HepG2 (cell line): ENCODE measurements around the gene YKT6. TPM values are rescaled to one million over a fixed set of nuclear protein-coding genes. Genes with fewer than 3 reads are reported as not detected.

ENCODE experiments used
- ATAC-seq: fragments of 200-7000 bp; cut with Tn5 transposase; 3 replicates; pipeline ENCODE4 v1.9.1; 2020; ENCODE audit warnings: mild to moderate bottlenecking, moderate library complexity
- BruUV-seq: library from RNA; stranded (reverse); fragments of 400-500 nt; replicated peaks from 2 replicates; lab custom pipeline; 2021; lab: Mats Ljungman, UMichigan
- CTCF ChIA-PET: fragments of 300-600 bp; formaldehyde crosslinking; extraction: SDS; loops from one replicate; lab custom pipeline; 2021; ENCODE audit warnings: low total read pairs, inconsistent platforms, low intra/inter-chr PET ratio; lab: Yijun Ruan, JAX
- POLR2A ChIA-PET: fragments of 350-600 bp; sonication (Branson Sonifier 250); formaldehyde crosslinking; loops from one replicate; lab custom pipeline; 2020; ENCODE audit warnings: antibody characterized with exemption, inconsistent platforms; lab: Yijun Ruan, JAX
- DNase-seq: peaks from one replicate; pipeline ENCODE4 v3.0.0-alpha.2; 2015; ENCODE audit warnings: low spot score
- FAIRE-seq: peaks from 3 replicates; lab custom pipeline; 2011; peaks lifted over from hg19 to GRCh38; lab: Jason Lieb, UNC
- H2AFZ ChIP-seq: one replicate; pipeline ENCODE4 v1.6.1; 2011; ENCODE audit warnings: low read length, inconsistent platforms
- H3K27ac ChIP-seq: fragments of 300-600 bp; 3 replicates; pipeline ENCODE4 v1.8.0; 2011; ENCODE audit warnings: mixed run types, mild to moderate bottlenecking, mixed read lengths, low read length, inconsistent platforms; ENCODE audit not compliant: insufficient read depth; ENCODE audit errors: extremely low read length
- H3K27me3 ChIP-seq, 2 experiments: fragments of 200-600 bp in 1 of 2; 2 replicates in 1 of 2; 3 replicates in 1 of 2; pipeline versions ENCODE4 v1.6.0 to v1.8.0; 2011; ENCODE audit warnings: low read length in 2 of 2, mild to moderate bottlenecking in 2 of 2, moderate library complexity in 2 of 2, inconsistent platforms in 1 of 2; ENCODE audit not compliant: insufficient read depth in 2 of 2, control insufficient read depth in 1 of 2
- H3K36me3 ChIP-seq, 2 experiments: fragments of 200-600 bp in 1 of 2; replicated peaks in 1 of 2; 2 replicates in 1 of 2; 3 replicates in 1 of 2; pipeline versions ENCODE4 v1.5.1 to v1.8.0; 2011; ENCODE audit warnings: low read length in 2 of 2, inconsistent platforms in 1 of 2; ENCODE audit not compliant: insufficient read depth in 2 of 2, control insufficient read depth in 1 of 2
- H3K4me1 ChIP-seq: 2 replicates; pipeline ENCODE4 v1.5.1; 2012; ENCODE audit warnings: low read length, inconsistent platforms; ENCODE audit not compliant: insufficient read depth
- H3K4me2 ChIP-seq: 2 replicates; pipeline ENCODE4 v1.6.0; 2011; ENCODE audit warnings: low read depth, low read length, inconsistent platforms
- H3K4me3 ChIP-seq, 3 experiments: fragments of 200-600 bp in 1 of 3; sonication (generic), shearing (Covaris generic) in 1 of 3; replicated peaks in 1 of 3; 2 replicates each; pipeline ENCODE4 v1.5.1; 2011 to 2016; ENCODE audit warnings: low read length in 3 of 3, inconsistent platforms in 2 of 3, low read depth in 2 of 3, mild to moderate bottlenecking in 2 of 3, control low read depth in 1 of 3, mixed read lengths in 1 of 3; ENCODE audit not compliant: insufficient read depth in 1 of 3
- H3K79me2 ChIP-seq: one replicate; pipeline ENCODE4 v1.6.1; 2011; ENCODE audit warnings: low read length, inconsistent platforms; ENCODE audit not compliant: insufficient read depth
- H3K9ac ChIP-seq: 2 replicates; pipeline ENCODE4 v1.6.0; 2011; ENCODE audit warnings: mild to moderate bottlenecking, low read depth, low read length, inconsistent platforms; ENCODE audit not compliant: insufficient read depth
- H3K9me3 ChIP-seq: 2 replicates; pipeline ENCODE4 v1.5.1; 2012; ENCODE audit warnings: mild to moderate bottlenecking, low read length
- H4K20me1 ChIP-seq: 2 replicates; pipeline ENCODE4 v1.6.0; 2011; ENCODE audit warnings: inconsistent platforms, mild to moderate bottlenecking, low read length, moderate library complexity; ENCODE audit not compliant: insufficient read depth
- EHMT2 ChIP-seq: fragments of 200-600 bp; sonication (generic); IDR thresholded peaks from 2 replicates; pipeline ENCODE4 v1.7.0; 2017; ENCODE audit warnings: antibody characterized with exemption, low read depth, low read length, borderline replicate concordance
- ETV5 ChIP-seq: IDR thresholded peaks from 2 replicates; pipeline ENCODE4 v1.6.1; 2018; ENCODE audit warnings: missing biosample characterization, missing genetic modification reagents, inconsistent platforms, borderline replicate concordance
- GATA4 ChIP-seq: sonication (generic); IDR thresholded peaks from 2 replicates; pipeline ENCODE4 v1.6.1; 2016; ENCODE audit warnings: antibody characterized with exemption, low read depth, borderline replicate concordance
- HMG20A ChIP-seq: IDR thresholded peaks from 2 replicates; pipeline ENCODE4 v1.6.1; 2016; ENCODE audit warnings: borderline replicate concordance
- MIER2 ChIP-seq: IDR thresholded peaks from 2 replicates; pipeline ENCODE4 v1.6.1; 2016; ENCODE audit warnings: missing biosample characterization, missing genetic modification reagents
- SMARCC2 ChIP-seq: fragments of 450-650 bp; IDR thresholded peaks from 2 replicates; pipeline ENCODE4 v1.6.1; 2017; ENCODE audit warnings: antibody characterized with exemption, mild to moderate bottlenecking
- XBP1 ChIP-seq: sonication (generic); formaldehyde crosslinking; IDR thresholded peaks from 2 replicates; pipeline ENCODE4 v1.5.0; 2020; ENCODE audit warnings: missing genetic modification reagents
- ZNF674 ChIP-seq: sonication (generic); formaldehyde crosslinking; IDR thresholded peaks from 2 replicates; pipeline ENCODE4 v1.5.0; 2020; ENCODE audit warnings: low read depth, mild to moderate bottlenecking, missing genetic modification reagents
- ZNF768 ChIP-seq: sonication (generic); formaldehyde crosslinking; IDR thresholded peaks from 2 replicates; pipeline ENCODE4 v1.4.0; 2020; ENCODE audit warnings: missing genetic modification reagents
- WGBS: methylation state at CpG from one replicate; pipeline ENCODE4 v1.1.6; 2017; ENCODE audit warnings: low lambda C conversion rate; 5-methylcytosine and 5-hydroxymethylcytosine counted together
- in situ Hi-C: cut with HindIII; loops from 2 replicates; pipeline ENCODE4 v1.10.0; 2017; ENCODE audit warnings: low pct_unique_long_range_greater_than_20kb; ENCODE audit not compliant: extremely low pct_ligation_motif_present
- intact Hi-C: fragments of 100-400 bp; cut with micrococcal nuclease; formaldehyde crosslinking; loops from one replicate; pipeline ENCODE4 v1.10.0; 2022; ENCODE audit not compliant: unreplicated experiment
- polyA plus RNA-seq, 8 experiments: library from polyadenylated mRNA; depleted of rRNA in 3 of 8; stranded (reverse) in 7 of 8; unstranded in 1 of 8; fragments of >200 nt; fragmentation: Illumina TruSeq in 4 of 8; extraction: Trizol in 4 of 8; gene quantifications; 2 replicates each; pipeline versions ENCODE4 v1.2.1 to v1.2.3, GENCODE V29; 2011 to 2016; ENCODE audit warnings: low read depth in 4 of 8, missing spikeins in 1 of 8, mixed read lengths in 1 of 8; ENCODE audit not compliant: insufficient read depth in 1 of 8
- total RNA-seq, 5 experiments: library from RNA; depleted of rRNA; stranded (reverse); fragments of >200 nt; fragmentation: Illumina TruSeq; extraction: Trizol; gene quantifications; 2 replicates each; pipeline ENCODE4 v1.2.3, GENCODE V29; 2016; ENCODE audit warnings: low read depth in 1 of 5
- TF ChIP-seq, protein P1 (sequence below): sonication (generic); formaldehyde crosslinking; conservative IDR thresholded peaks from 2 replicates; pipeline ENCODE4 v1.4.0; 2020; ENCODE audit warnings: missing genetic modification reagents
- TF ChIP-seq, protein P2 (sequence below): sonication (generic); formaldehyde crosslinking; IDR thresholded peaks from 2 replicates; pipeline ENCODE4 v1.4.0; 2020; ENCODE audit warnings: missing genetic modification reagents
- TF ChIP-seq, protein P3 (sequence below): IDR thresholded peaks from 2 replicates; pipeline ENCODE4 v1.6.1; 2016; ENCODE audit warnings: mild to moderate bottlenecking, missing biosample characterization, missing genetic modification reagents
- TF ChIP-seq, protein P4 (sequence below): sonication (generic); formaldehyde crosslinking; IDR thresholded peaks from 2 replicates; pipeline ENCODE4 v1.4.0; 2020; ENCODE audit warnings: missing genetic modification reagents; ENCODE audit errors: not compliant biosample characterization
- TF ChIP-seq, protein P5 (sequence below): sonication (generic); formaldehyde crosslinking; conservative IDR thresholded peaks from 2 replicates; pipeline ENCODE4 v1.8.0; 2022; ENCODE audit warnings: low read depth, missing genetic modification reagents
- TF ChIP-seq, protein P6 (sequence below): sonication (generic); formaldehyde crosslinking; IDR thresholded peaks from 2 replicates; pipeline ENCODE4 v1.8.0; 2022; ENCODE audit warnings: missing genetic modification reagents, mild to moderate bottlenecking, borderline replicate concordance

Gene YKT6
- total and polyA plus RNA-seq, 2 of the 13 experiments (the other 11 are each of a cell fraction or from before 2014, with no cell fraction given): 52.2 to 60.3 TPM

DNA sequence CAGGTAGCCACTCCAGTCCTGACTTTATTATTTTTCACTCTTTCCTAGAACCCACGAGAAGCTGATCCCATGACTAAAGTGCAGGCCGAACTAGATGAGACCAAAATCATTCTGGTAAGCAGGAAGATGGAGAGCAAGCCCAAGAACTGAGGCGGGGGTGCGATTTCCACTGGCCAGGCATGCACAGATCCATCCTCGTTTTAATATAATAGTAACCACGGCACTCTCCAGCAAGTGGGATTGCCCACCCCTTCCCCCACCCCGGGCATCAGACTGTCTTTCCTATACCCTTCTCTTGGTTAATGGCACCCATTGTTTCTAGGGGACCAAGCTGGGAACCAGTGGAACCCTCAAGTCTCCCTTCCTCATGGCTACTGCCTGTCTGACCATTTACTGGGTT lies 7.3 kb downstream of the YKT6 start (continued):
- TF ChIP-seq, protein P1, sequence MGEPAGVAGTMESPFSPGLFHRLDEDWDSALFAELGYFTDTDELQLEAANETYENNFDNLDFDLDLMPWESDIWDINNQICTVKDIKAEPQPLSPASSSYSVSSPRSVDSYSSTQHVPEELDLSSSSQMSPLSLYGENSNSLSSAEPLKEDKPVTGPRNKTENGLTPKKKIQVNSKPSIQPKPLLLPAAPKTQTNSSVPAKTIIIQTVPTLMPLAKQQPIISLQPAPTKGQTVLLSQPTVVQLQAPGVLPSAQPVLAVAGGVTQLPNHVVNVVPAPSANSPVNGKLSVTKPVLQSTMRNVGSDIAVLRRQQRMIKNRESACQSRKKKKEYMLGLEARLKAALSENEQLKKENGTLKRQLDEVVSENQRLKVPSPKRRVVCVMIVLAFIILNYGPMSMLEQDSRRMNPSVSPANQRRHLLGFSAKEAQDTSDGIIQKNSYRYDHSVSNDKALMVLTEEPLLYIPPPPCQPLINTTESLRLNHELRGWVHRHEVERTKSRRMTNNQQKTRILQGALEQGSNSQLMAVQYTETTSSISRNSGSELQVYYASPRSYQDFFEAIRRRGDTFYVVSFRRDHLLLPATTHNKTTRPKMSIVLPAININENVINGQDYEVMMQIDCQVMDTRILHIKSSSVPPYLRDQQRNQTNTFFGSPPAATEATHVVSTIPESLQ: no peak
- TF ChIP-seq, all 625 proteins: peak for 0

DNA sequence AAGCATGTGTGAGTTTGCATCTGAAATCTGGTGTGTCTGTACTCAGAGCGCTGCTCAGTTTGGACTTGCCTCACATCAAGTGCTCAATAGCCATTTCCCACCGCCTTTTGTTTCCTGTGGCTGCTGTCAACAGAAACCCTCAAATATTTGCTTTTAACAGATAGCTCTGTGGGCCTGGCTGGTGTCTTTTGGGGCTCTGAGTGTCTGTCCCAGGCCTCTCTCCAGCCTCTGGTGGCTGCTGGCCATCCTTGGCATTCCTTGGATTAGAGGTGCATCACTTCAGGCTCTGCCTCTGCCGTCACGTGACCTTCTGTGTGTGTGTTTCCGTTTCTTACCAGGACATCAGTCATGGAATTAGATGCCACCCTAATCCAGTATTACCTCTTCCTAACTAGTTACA lies 9.3 kb downstream of the YKT6 start:
- in situ Hi-C loops: no loop called here
- no peaks in the 10 kb centered on the region for H3K79me2 ChIP-seq
- H2AFZ ChIP-seq: no peak overlapping the region
- H3K27ac ChIP-seq: no peak overlapping the region
- H3K4me2 ChIP-seq: no peak overlapping the region
- H3K36me3 ChIP-seq: peaks cover 28 to 71% of the 10 kb centered on the region in 2 experiments
- no peak overlapping the region for H3K9ac ChIP-seq
- no peaks in the 10 kb centered on the region for H3K4me1 ChIP-seq
- FAIRE-seq (no peak), DNase-seq (no peak), ATAC-seq (no peak)
- no TSS peak for BruUV-seq
- WGBS: 92% methylated on average over 5 of the region's 5 CpGs
- no peaks in the 10 kb centered on the region for H3K9me3 ChIP-seq
- intact Hi-C loops: no loop called here
- H3K4me3 ChIP-seq: no peak overlapping the region
- ChIA-PET POLR2A (no interaction called here), CTCF (no interaction called here)
- H3K27me3 ChIP-seq: no peaks in the 10 kb centered on the region
- H4K20me1 ChIP-seq: no peaks in the 10 kb centered on the region
- no peak for TF ChIP-seq XBP1 (CRISPR knock-in tag)
- TF ChIP-seq, protein P2, sequence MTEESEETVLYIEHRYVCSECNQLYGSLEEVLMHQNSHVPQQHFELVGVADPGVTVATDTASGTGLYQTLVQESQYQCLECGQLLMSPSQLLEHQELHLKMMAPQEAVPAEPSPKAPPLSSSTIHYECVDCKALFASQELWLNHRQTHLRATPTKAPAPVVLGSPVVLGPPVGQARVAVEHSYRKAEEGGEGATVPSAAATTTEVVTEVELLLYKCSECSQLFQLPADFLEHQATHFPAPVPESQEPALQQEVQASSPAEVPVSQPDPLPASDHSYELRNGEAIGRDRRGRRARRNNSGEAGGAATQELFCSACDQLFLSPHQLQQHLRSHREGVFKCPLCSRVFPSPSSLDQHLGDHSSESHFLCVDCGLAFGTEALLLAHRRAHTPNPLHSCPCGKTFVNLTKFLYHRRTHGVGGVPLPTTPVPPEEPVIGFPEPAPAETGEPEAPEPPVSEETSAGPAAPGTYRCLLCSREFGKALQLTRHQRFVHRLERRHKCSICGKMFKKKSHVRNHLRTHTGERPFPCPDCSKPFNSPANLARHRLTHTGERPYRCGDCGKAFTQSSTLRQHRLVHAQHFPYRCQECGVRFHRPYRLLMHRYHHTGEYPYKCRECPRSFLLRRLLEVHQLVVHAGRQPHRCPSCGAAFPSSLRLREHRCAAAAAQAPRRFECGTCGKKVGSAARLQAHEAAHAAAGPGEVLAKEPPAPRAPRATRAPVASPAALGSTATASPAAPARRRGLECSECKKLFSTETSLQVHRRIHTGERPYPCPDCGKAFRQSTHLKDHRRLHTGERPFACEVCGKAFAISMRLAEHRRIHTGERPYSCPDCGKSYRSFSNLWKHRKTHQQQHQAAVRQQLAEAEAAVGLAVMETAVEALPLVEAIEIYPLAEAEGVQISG (CRISPR knock-in tag): no peak
- TF ChIP-seq EHMT2: no peak
- TF ChIP-seq ZNF768 (CRISPR knock-in tag): no peak
- no peak for TF ChIP-seq SMARCC2
- TF ChIP-seq ETV5: no peak
- TF ChIP-seq, protein P3, sequence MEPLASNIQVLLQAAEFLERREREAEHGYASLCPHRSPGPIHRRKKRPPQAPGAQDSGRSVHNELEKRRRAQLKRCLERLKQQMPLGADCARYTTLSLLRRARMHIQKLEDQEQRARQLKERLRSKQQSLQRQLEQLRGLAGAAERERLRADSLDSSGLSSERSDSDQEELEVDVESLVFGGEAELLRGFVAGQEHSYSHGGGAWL (CRISPR knock-in tag): no peak
- no peak for TF ChIP-seq MIER2 (CRISPR knock-in tag)
- TF ChIP-seq, protein P4, sequence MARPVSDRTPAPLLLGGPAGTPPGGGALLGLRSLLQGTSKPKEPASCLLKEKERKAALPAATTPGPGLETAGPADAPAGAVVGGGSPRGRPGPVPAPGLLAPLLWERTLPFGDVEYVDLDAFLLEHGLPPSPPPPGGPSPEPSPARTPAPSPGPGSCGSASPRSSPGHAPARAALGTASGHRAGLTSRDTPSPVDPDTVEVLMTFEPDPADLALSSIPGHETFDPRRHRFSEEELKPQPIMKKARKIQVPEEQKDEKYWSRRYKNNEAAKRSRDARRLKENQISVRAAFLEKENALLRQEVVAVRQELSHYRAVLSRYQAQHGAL (CRISPR knock-in tag): no peak
- TF ChIP-seq, protein P5, sequence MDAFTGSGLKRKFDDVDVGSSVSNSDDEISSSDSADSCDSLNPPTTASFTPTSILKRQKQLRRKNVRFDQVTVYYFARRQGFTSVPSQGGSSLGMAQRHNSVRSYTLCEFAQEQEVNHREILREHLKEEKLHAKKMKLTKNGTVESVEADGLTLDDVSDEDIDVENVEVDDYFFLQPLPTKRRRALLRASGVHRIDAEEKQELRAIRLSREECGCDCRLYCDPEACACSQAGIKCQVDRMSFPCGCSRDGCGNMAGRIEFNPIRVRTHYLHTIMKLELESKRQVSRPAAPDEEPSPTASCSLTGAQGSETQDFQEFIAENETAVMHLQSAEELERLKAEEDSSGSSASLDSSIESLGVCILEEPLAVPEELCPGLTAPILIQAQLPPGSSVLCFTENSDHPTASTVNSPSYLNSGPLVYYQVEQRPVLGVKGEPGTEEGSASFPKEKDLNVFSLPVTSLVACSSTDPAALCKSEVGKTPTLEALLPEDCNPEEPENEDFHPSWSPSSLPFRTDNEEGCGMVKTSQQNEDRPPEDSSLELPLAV (CRISPR knock-in tag): no peak
- no peak for TF ChIP-seq ZNF674
- TF ChIP-seq, protein P6, sequence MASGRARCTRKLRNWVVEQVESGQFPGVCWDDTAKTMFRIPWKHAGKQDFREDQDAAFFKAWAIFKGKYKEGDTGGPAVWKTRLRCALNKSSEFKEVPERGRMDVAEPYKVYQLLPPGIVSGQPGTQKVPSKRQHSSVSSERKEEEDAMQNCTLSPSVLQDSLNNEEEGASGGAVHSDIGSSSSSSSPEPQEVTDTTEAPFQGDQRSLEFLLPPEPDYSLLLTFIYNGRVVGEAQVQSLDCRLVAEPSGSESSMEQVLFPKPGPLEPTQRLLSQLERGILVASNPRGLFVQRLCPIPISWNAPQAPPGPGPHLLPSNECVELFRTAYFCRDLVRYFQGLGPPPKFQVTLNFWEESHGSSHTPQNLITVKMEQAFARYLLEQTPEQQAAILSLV (CRISPR knock-in tag): no peak
- TF ChIP-seq HMG20A (CRISPR knock-in tag): no peak
- TF ChIP-seq GATA4: no peak
